Subcutaneous adipose tissue (tissue), 4 donors: ENCODE results near the gene PYCR2. TPM values are rescaled to one million over a fixed set of nuclear protein-coding genes. Genes with fewer than 3 reads are reported as not detected.

Source experiments
- CTCF ChIP-seq: fragments of 450-650 bp; IDR thresholded peaks from one replicate; pipeline ENCODE4 v1.5.1; 2016; ENCODE audit warnings: low read depth, mild to moderate bottlenecking, control low read depth, antibody characterized with exemption, moderate library complexity
- total RNA-seq, 4 donors: library from RNA; depleted of rRNA; stranded (reverse); fragments of >200 nt; gene quantifications; one replicate each; pipeline ENCODE4 v1.1.0, GENCODE V29; 2016

The PYCR2 gene
- total RNA-seq, 4 donors from 2014 or later = 24.1 to 42.8 (median 36.2) TPM

GRCh38 chr1:225919906-225920305 is 4.1 kb downstream of the PYCR2 start:
- TF ChIP-seq CTCF = no peak

- TF ChIP-seq CTCF = no peak
These were observed 5.8 kb downstream of the PYCR2 start for GRCh38 chr1:225918280-225918679.

GRCh38 chr1:225917536-225917935 is 6.5 kb downstream of the PYCR2 start:
- no peak for TF ChIP-seq CTCF

GRCh38 chr1:225917101-225917500 is 6.9 kb downstream of the PYCR2 start:
- TF ChIP-seq CTCF = no peak

GRCh38 chr1:225915538-225915991 is 8.5 kb downstream of the PYCR2 start:
- TF ChIP-seq CTCF = no peak

- TF ChIP-seq CTCF = no peak
These were observed 9.1 kb downstream of the PYCR2 start for GRCh38 chr1:225914947-225915346.

- no peak for TF ChIP-seq CTCF
These were observed 9.7 kb downstream of the PYCR2 start for GRCh38 chr1:225914391-225914790.
